GM10266 (cell line): ENCODE results near the gene ELFN2.

Experiments used
- DNase-seq: peaks from one replicate; pipeline ENCODE4 v3.0.0; 2012; ENCODE audit errors: extremely low spot score
- CTCF ChIP-seq: IDR thresholded peaks from 2 replicates; pipeline ENCODE4 v1.5.1; 2012; ENCODE audit warnings: mild to moderate bottlenecking, low read depth; ENCODE audit not compliant: control insufficient read depth, insufficient read depth; ENCODE audit errors: missing control alignments

Gene ELFN2

DNA sequence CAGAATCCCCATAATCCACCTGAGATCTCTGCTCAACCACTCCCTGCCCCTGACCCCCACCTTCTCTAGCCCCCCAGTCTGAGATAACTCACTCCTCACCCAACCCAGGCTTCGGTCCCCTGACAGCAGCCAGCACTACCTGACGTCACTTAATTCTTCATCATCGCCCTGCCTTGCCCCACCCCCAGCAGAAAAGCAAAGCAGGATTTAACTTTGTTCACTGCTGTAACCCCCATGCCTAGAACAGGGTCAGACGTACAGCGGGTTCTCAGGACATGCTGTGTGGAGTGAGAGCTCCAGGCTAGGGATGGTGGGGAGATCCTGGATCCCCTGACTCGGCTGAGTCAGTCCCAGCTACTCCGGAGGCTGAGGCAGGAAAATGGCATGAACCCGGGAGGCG is 45.8 kb downstream of the ELFN2 start:
- no peak for DNase-seq
- TF ChIP-seq CTCF = no peak

- DNase-seq = no peak
- TF ChIP-seq CTCF = no peak
These were observed 47.6 kb downstream of the ELFN2 start for GRCh38 chr22:37379722-37380121.

DNA sequence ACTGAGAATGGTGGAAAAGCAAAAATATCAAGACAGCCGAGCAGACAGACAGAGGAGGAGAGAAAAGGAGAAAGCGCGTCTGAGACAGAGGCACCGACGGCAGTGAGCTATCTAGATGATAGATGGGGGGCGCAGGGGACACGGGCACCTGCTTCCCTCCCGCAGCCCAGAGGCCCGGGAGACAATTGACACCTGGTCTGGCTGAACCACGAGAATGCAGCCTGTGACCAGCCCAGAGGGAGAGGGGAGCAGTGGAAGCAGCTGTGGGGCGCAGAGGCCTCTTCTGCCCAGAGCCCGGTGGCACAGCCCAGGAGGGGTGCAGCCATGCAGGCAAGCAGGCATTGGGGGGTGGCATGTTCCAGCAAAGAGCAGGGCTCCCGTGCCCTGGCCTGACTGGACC is 48.2 kb downstream of the ELFN2 start:
- no peak for DNase-seq
- no peak for TF ChIP-seq CTCF

DNA sequence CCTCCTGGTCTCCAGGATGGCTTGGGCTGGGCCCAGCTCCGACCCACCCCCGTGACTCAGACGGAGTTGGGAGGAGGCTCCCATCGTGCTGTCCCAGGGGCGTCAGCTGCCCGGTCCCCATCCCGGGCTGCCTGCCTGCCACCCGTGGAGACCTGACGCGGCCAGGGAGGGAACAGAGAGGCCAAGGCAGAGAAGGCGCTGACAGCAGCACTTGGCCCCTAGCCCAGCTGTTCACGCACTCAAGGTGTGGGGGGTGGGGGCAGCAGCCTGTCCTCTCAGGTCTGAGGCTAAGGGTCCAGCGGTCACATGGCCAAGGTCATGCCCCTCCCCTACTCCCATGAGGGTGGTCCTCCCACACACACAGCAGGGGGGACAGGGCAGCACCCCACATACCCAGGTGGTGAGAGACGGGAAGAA is 48.6 kb downstream of the ELFN2 start:
- TF ChIP-seq CTCF = no peak
- DNase-seq = no peak

GRCh38 chr22:37377927-37378326 is 49.4 kb downstream of the ELFN2 start:
- TF ChIP-seq CTCF = no peak
- DNase-seq = no peak

GRCh38 chr22:37377138-37377537 is 50.1 kb downstream of the ELFN2 start:
- no peak for DNase-seq
- TF ChIP-seq CTCF = no peak

DNA sequence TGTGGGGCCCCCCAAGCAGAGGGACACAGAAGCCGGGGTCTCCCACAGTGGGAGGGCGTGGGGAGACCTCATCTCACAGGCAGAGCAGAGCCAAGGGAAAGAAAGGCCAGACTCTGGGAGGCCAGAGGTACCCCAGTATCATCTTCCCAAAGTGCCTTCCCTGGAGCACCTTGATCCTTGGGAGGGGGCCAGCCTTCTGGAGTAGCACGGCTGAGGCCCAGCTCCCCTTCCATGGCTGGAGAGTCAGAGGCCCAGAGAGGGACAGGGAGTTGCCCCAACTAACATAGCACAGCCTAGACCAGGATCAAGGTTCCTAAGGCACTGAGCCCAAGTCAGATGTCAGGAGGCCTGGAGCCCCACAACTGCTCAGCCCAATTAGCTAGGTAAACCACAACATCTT is 50.6 kb downstream of the ELFN2 start:
- no peak for DNase-seq

More for the DNA sequence above, 50.6 kb downstream of the ELFN2 start:
- TF ChIP-seq CTCF = no peak
